H1 (cell line): Measurements from ENCODE around the gene GPX7. TPM values are rescaled to one million over a fixed set of nuclear protein-coding genes. Genes with fewer than 3 reads are reported as not detected.

Experiments used
- CTCF ChIA-PET: fragments of 300-600 bp; sonication (Branson Sonifier 250); formaldehyde crosslinking; loops from one replicate; lab custom pipeline; 2021; ENCODE audit not compliant: partially characterized antibody; lab: Charles Lee
- POLR2A ChIA-PET: fragments of 300-600 bp; sonication (Branson Sonifier 250); formaldehyde crosslinking; loops from one replicate; lab custom pipeline; 2021; ENCODE audit warnings: inconsistent platforms; ENCODE audit not compliant: partially characterized antibody; lab: Charles Lee
- DNase-seq, 2 experiments: peaks; one replicate each; pipeline versions ENCODE4 v3.0.0 to v3.0.0-alpha.2; 2010 to 2022; ENCODE audit warnings: low spot score in 2 of 2, low read depth in 1 of 2, mixed read lengths in 1 of 2
- FAIRE-seq: peaks from 2 replicates; lab custom pipeline; 2011; peaks lifted over from hg19 to GRCh38; lab: Jason Lieb, UNC
- H2AFZ ChIP-seq: 2 replicates; pipeline ENCODE4 v1.8.1; 2012; ENCODE audit warnings: low read length, inconsistent platforms
- H2AK5ac ChIP-seq: 2 replicates; pipeline ENCODE4 v1.6.1; 2013; ENCODE audit warnings: low read depth, low read length
- H2BK120ac ChIP-seq: replicated peaks from 2 replicates; pipeline ENCODE3; 2013; ENCODE audit warnings: low read depth, low read length, inconsistent platforms
- H2BK12ac ChIP-seq: 2 replicates; pipeline ENCODE4 v1.6.1; 2013; ENCODE audit warnings: low read depth, low read length
- H2BK15ac ChIP-seq: 2 replicates; pipeline ENCODE4 v1.6.1; 2013; ENCODE audit warnings: low read length
- H2BK20ac ChIP-seq: 2 replicates; pipeline ENCODE4 v1.6.1; 2013; ENCODE audit warnings: low read length
- H2BK5ac ChIP-seq: 2 replicates; pipeline ENCODE4 v1.6.1; 2013; ENCODE audit warnings: low read depth, low read length
- H3K14ac ChIP-seq: 2 replicates; pipeline ENCODE4 v1.6.1; 2013; ENCODE audit warnings: inconsistent platforms; ENCODE audit not compliant: insufficient read length
- H3K18ac ChIP-seq: 2 replicates; pipeline ENCODE4 v1.6.1; 2013; ENCODE audit warnings: low read length; ENCODE audit errors: extremely low read depth
- H3K23ac ChIP-seq: 2 replicates; pipeline ENCODE4 v1.6.1; 2013; ENCODE audit warnings: inconsistent platforms; ENCODE audit not compliant: insufficient read length
- H3K23me2 ChIP-seq: 2 replicates; pipeline ENCODE4 v1.6.1; 2013; ENCODE audit warnings: low read depth, low read length
- H3K27ac ChIP-seq: 2 replicates; pipeline ENCODE4 v1.6.1; 2011; ENCODE audit warnings: low read depth, low read length, inconsistent platforms
- H3K27me3 ChIP-seq, 4 experiments: replicated peaks in 1 of 4; 1 replicate in 1 of 4; 2 replicates in 3 of 4; pipeline versions ENCODE4 v1.6.1 to v1.8.1; 2011 to 2013; ENCODE audit warnings: low read length in 3 of 4, mild to moderate bottlenecking in 3 of 4, inconsistent platforms in 2 of 4, mixed read lengths in 2 of 4, moderate library complexity in 1 of 4; ENCODE audit not compliant: control insufficient read depth in 3 of 4, insufficient read depth in 3 of 4; ENCODE audit errors: extremely low read depth in 1 of 4
- H3K36me3 ChIP-seq, 4 experiments: 2 replicates each; pipeline versions ENCODE4 v1.6.1 to v1.8.1; 2011 to 2013; ENCODE audit warnings: mild to moderate bottlenecking in 4 of 4, low read length in 3 of 4, moderate library complexity in 2 of 4, control low read depth in 1 of 4, inconsistent platforms in 1 of 4; ENCODE audit not compliant: insufficient read depth in 4 of 4, control insufficient read depth in 2 of 4
- H3K4ac ChIP-seq: replicated peaks from 2 replicates; pipeline ENCODE3; 2013; ENCODE audit warnings: low read length, low read depth, mixed read lengths, inconsistent platforms; ENCODE audit not compliant: insufficient read length
- H3K4me1 ChIP-seq, 4 experiments: replicated peaks in 1 of 4; 1 replicate in 1 of 4; 2 replicates in 3 of 4; pipeline versions ENCODE4 v1.6.1 to v1.8.1; 2011 to 2013; ENCODE audit warnings: low read length in 3 of 4, inconsistent platforms in 2 of 4, mixed read lengths in 1 of 4; ENCODE audit not compliant: insufficient read depth in 4 of 4, control insufficient read depth in 3 of 4
- H3K4me2 ChIP-seq, 2 experiments: 2 replicates each; pipeline versions ENCODE4 v1.6.1 to v1.8.1; 2011 to 2013; ENCODE audit warnings: low read depth in 2 of 2, low read length in 2 of 2, control low read depth in 1 of 2, inconsistent platforms in 1 of 2, mild to moderate bottlenecking in 1 of 2; ENCODE audit not compliant: insufficient read depth in 1 of 2
- H3K4me3 ChIP-seq, 4 experiments: fragments of 200-600, 300-600 bp in 1 of 4; sonication (generic), shearing (Covaris generic), sonication (Bioruptor Twin) in 1 of 4; 2 replicates each; pipeline versions ENCODE4 v1.5.1 to v1.8.1; 2011 to 2016; ENCODE audit warnings: low read length in 4 of 4, low read depth in 3 of 4, control low read depth in 2 of 4, inconsistent platforms in 2 of 4, mild to moderate bottlenecking in 2 of 4, mixed read lengths in 1 of 4, moderate library complexity in 1 of 4; ENCODE audit not compliant: insufficient read depth in 2 of 4; ENCODE audit errors: extremely low read depth in 1 of 4
- H3K56ac ChIP-seq: replicated peaks from 2 replicates; pipeline ENCODE3; 2013; ENCODE audit warnings: low read depth, mild to moderate bottlenecking, mixed read lengths, low read length, inconsistent platforms; ENCODE audit not compliant: insufficient read length
- H3K79me1 ChIP-seq: 2 replicates; pipeline ENCODE4 v1.6.1; 2013; ENCODE audit warnings: low read depth, low read length, control low read depth
- H3K79me2 ChIP-seq, 2 experiments: 2 replicates each; pipeline versions ENCODE4 v1.6.1 to v1.8.1; 2012 to 2013; ENCODE audit warnings: low read length in 2 of 2, mild to moderate bottlenecking in 2 of 2, inconsistent platforms in 1 of 2; ENCODE audit not compliant: insufficient read depth in 2 of 2, control insufficient read depth in 1 of 2
- H3K9ac ChIP-seq, 4 experiments: replicated peaks in 1 of 4; 1 replicate in 1 of 4; 2 replicates in 3 of 4; pipeline versions ENCODE4 v1.6.1 to v1.8.1; 2011 to 2013; ENCODE audit warnings: low read depth in 3 of 4, low read length in 3 of 4, control low read depth in 2 of 4, mild to moderate bottlenecking in 2 of 4, moderate library complexity in 2 of 4, inconsistent platforms in 1 of 4; ENCODE audit errors: extremely low read depth in 1 of 4
- H3K9me3 ChIP-seq, 2 experiments: 2 replicates each; pipeline versions ENCODE4 v1.6.1 to v1.8.1; 2012 to 2013; ENCODE audit warnings: mild to moderate bottlenecking in 2 of 2, moderate library complexity in 2 of 2, control low read depth in 1 of 2, inconsistent platforms in 1 of 2, low read depth in 1 of 2, low read length in 1 of 2, mixed read lengths in 1 of 2; ENCODE audit not compliant: insufficient read depth in 2 of 2
- H4K20me1 ChIP-seq, 2 experiments: replicated peaks in 1 of 2; 2 replicates each; pipeline versions ENCODE3 to v1.8.1; 2011 to 2013; ENCODE audit warnings: inconsistent platforms in 2 of 2, low read length in 2 of 2, mild to moderate bottlenecking in 1 of 2; ENCODE audit not compliant: insufficient read depth in 2 of 2, control insufficient read depth in 1 of 2
- H4K5ac ChIP-seq: 2 replicates; pipeline ENCODE4 v1.6.1; 2013; ENCODE audit warnings: low read length, low read depth, mixed read lengths, inconsistent platforms; ENCODE audit not compliant: insufficient read length
- H4K8ac ChIP-seq: 2 replicates; pipeline ENCODE4 v1.8.0; 2013; ENCODE audit warnings: mild to moderate bottlenecking, moderate library complexity, low read length, inconsistent platforms; ENCODE audit not compliant: insufficient read depth; ENCODE audit errors: extremely low read depth
- H4K91ac ChIP-seq: replicated peaks from 2 replicates; pipeline ENCODE3; 2013; ENCODE audit warnings: low read length, mixed read lengths, inconsistent platforms; ENCODE audit not compliant: insufficient read length
- CHD1 ChIP-seq: IDR thresholded peaks from 2 replicates; pipeline ENCODE4 v1.6.1; 2012; ENCODE audit warnings: low read depth, low read length, improper control_type of control experiment
- EP300 ChIP-seq, 2 experiments: IDR thresholded peaks; 1 replicate in 1 of 2; 2 replicates in 1 of 2; pipeline ENCODE4 v1.6.1; 2011 to 2012; ENCODE audit warnings: low read depth in 2 of 2, low read length in 2 of 2, mild to moderate bottlenecking in 2 of 2, borderline replicate concordance in 1 of 2, inconsistent platforms in 1 of 2, moderate library complexity in 1 of 2
- HDAC6 ChIP-seq: IDR thresholded peaks from one replicate; pipeline ENCODE4 v1.7.1; 2012; ENCODE audit warnings: low read depth, mild to moderate bottlenecking, inconsistent platforms, low read length, moderate library complexity
- SAP30 ChIP-seq: fragments of 300-600 bp; sonication (generic); IDR thresholded peaks from 2 replicates; pipeline ENCODE4 v1.7.1; 2012; ENCODE audit warnings: low read length, moderate library complexity, mild to moderate bottlenecking, inconsistent platforms; ENCODE audit not compliant: insufficient read depth, insufficient replicate concordance
- WGBS, 2 experiments: shearing (Covaris generic) in 1 of 2; methylation state at CpG; one replicate each; pipeline versions ENCODE4 v1.1.6 to v1.1.7; 2013 to 2015; ENCODE audit warnings: low lambda C conversion rate in 2 of 2, mixed read lengths in 2 of 2, inconsistent platforms in 1 of 2, low coverage in 1 of 2, missing lambda C conversion rate in 1 of 2; ENCODE audit not compliant: insufficient replicate concordance in 2 of 2, insufficient coverage in 1 of 2, insufficient read length in 1 of 2; ENCODE audit errors: extremely low coverage in 1 of 2, missing lambda C conversion rate in 1 of 2; 5-methylcytosine and 5-hydroxymethylcytosine counted together
- polyA plus RNA-seq, 7 experiments: library from polyadenylated mRNA; depleted of rRNA in 3 of 7; stranded (reverse) in 5 of 7; unstranded in 2 of 7; fragments of >200 nt in 5 of 7; fragments of 200-250 nt in 2 of 7; gene quantifications; 1 replicate in 5 of 7; 2 replicates in 1 of 7; 4 replicates in 1 of 7; pipeline versions ENCODE4 v1.2.1 to v1.2.3, GENCODE V29; 2011 to 2013; ENCODE audit warnings: missing spikeins in 2 of 7, mixed read lengths in 2 of 7
- total RNA-seq: library from RNA; stranded (reverse); fragmentation: NEBNext Ultra II Directional; extraction: Animal tissue kit (Norgen Biotek cat#: 25700); gene quantifications from 2 replicates; pipeline ENCODE4 v1.2.1, GENCODE V29; 2021

The GPX7 gene
- total and polyA plus RNA-seq, 2 of the 8 experiments (the other 6 are each of a cell fraction or from before 2014, with no cell fraction given), result 13.0 to 37.5 TPM

DNA sequence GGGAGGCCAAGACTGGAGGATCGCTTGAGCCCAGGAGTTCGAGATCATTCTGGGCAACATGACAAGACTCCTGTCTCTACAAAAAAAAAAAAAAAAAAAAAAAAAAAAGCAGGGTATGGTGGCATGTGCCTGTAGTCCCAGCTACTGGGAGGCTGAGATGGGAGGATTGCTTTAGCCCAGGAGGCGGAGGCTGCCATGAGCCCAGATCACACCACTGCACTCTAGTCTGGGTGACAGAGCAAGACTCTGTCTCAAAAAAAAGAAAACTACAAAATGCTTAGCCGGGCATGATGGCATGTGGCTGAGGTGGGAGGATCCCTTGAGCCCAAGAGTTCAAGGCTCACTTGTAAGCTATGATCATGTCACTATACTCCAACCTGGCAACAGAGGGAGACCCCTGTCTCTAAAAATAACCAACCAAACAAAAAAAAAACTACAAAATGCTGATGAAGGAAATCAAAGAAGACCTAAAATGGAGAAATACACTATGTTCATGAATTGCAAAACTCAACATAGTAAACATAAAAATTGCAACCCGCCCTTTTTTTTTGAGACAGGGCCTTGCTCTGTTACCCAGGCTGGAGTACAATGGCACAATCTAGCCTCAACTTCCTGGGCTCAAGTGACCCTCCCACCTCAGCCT, 51.2 kb downstream of the GPX7 start:
- DNase-seq, result no peak
- no peak overlapping the region for H3K23ac ChIP-seq

More for the DNA sequence above, 51.2 kb downstream of the GPX7 start:
- no peak overlapping the region for H2BK120ac ChIP-seq
- H3K36me3 ChIP-seq, result no peaks in the 10 kb centered on the region
- WGBS, 2 experiments, result 83% methylated on average over 5 of the region's 5 CpGs; no CpG with 5 or more reads in 1 of the 2 experiments
- no peak overlapping the region for H2AFZ ChIP-seq
- H2BK15ac ChIP-seq, result no peak overlapping the region
- no peak overlapping the region for H4K8ac ChIP-seq
- no peak for TF ChIP-seq SAP30
- TF ChIP-seq CHD1, result no peak
- TF ChIP-seq HDAC6, result no peak
- TF ChIP-seq EP300 (IDR thresholded peaks at IDR 0.05; ENCODE audit: borderline replicate concordance in 1 of 2, low read depth in 2 of 2, low read length in 2 of 2), result no peak
- no peak overlapping the region for H3K4ac ChIP-seq
- no peak overlapping the region for H4K5ac ChIP-seq
- no peak overlapping the region for H3K4me2 ChIP-seq
- H2AK5ac ChIP-seq, result no peak overlapping the region
- H3K9ac ChIP-seq, result no peak overlapping the region
- H3K4me1 ChIP-seq, result no peaks in the 10 kb centered on the region
- no peak overlapping the region for H2BK5ac ChIP-seq
- no peaks in the 10 kb centered on the region for H3K27me3 ChIP-seq
- no peak overlapping the region for H3K56ac ChIP-seq
- no peak overlapping the region for H3K4me3 ChIP-seq
- no peak overlapping the region for H2BK12ac ChIP-seq
- ChIA-PET CTCF (no interaction called here), POLR2A (interaction anchor here (1.2 kb wide), 1 partner anchor 80 kb away, joined by 3 read pairs; no protein-coding TSS in a partner anchor)
- no peaks in the 10 kb centered on the region for H3K23me2 ChIP-seq
- no peaks in the 10 kb centered on the region for H3K9me3 ChIP-seq
- no peak overlapping the region for H4K91ac ChIP-seq
- no peak overlapping the region for H3K18ac ChIP-seq
- FAIRE-seq, result no peak
- no peak overlapping the region for H3K27ac ChIP-seq
- no peaks in the 10 kb centered on the region for H3K79me1 ChIP-seq
- no peaks in the 10 kb centered on the region for H3K79me2 ChIP-seq
- no peak overlapping the region for H3K14ac ChIP-seq
- no peaks in the 10 kb centered on the region for H4K20me1 ChIP-seq
- no peak overlapping the region for H2BK20ac ChIP-seq
